Measurements from ENCODE around the gene MAML3.
A peak's percentile ranks its signal among the peaks of the same experiment; 100 is the strongest.

The MAML3 gene

GRCh38 chr4:140005699-140006098 lies 148.3 kb downstream of the MAML3 start:
- H3K4me3 ChIP-seq (replicated peaks; ENCODE audit: low read depth, low read length) = no peak overlapping the region
- no peak for DNase-seq (ENCODE audit: low read depth)
- TF ChIP-seq CTCF (IDR thresholded peaks at IDR 0.05; ENCODE audit: low read length, missing control alignments) = no peak

GRCh38 chr4:140004922-140005627 lies 148.9 kb downstream of the MAML3 start:
- DNase-seq (ENCODE audit: low read depth) = no peak
- no peak for TF ChIP-seq CTCF (IDR thresholded peaks at IDR 0.05; ENCODE audit: low read length, missing control alignments)
- peak overlapping the region; percentile 41 for H3K4me3 ChIP-seq (replicated peaks; ENCODE audit: low read depth, low read length)

GRCh38 chr4:140004549-140004895 lies 149.5 kb downstream of the MAML3 start:
- TF ChIP-seq CTCF (IDR thresholded peaks at IDR 0.05; ENCODE audit: low read length, missing control alignments) = no peak
- peak overlapping the region; percentile 41 for H3K4me3 ChIP-seq (replicated peaks; ENCODE audit: low read depth, low read length)
- peak; percentile 67 for DNase-seq (ENCODE audit: low read depth)

GRCh38 chr4:140003876-140004548 lies 150.0 kb downstream of the MAML3 start:
- peak overlapping the region; percentile 41 for H3K4me3 ChIP-seq (replicated peaks; ENCODE audit: low read depth, low read length)
- DNase-seq (ENCODE audit: low read depth) = no peak
- no peak for TF ChIP-seq CTCF (IDR thresholded peaks at IDR 0.05; ENCODE audit: low read length, missing control alignments)

GRCh38 chr4:140000232-140000631 lies 153.8 kb downstream of the MAML3 start:
- H3K4me3 ChIP-seq (replicated peaks; ENCODE audit: low read depth, low read length) = no peak overlapping the region
- no peak for TF ChIP-seq CTCF (IDR thresholded peaks at IDR 0.05; ENCODE audit: low read length, missing control alignments)

GRCh38 chr4:139988863-139989765 lies 164.9 kb downstream of the MAML3 start:
- H3K4me3 ChIP-seq (replicated peaks; ENCODE audit: low read depth, low read length) = no peak overlapping the region
- no peak for TF ChIP-seq CTCF (IDR thresholded peaks at IDR 0.05; ENCODE audit: low read length, missing control alignments)
- DNase-seq (ENCODE audit: low read depth) = peak; percentile 92

More at GRCh38 chr4:140000232-140000631, 153.8 kb downstream of the MAML3 start:
- no peak for DNase-seq (ENCODE audit: low read depth)
